Measurements from ENCODE around the gene CCDC73. TPM values are rescaled to one million over a fixed set of nuclear protein-coding genes. Genes with fewer than 3 reads are reported as not detected.
A peak's percentile ranks its signal among the peaks of the same experiment; 100 is the strongest.
"Not testable (repeated sequence)": the region's sequence is repeated elsewhere in the genome, so short reads cannot be mapped to it uniquely, and the experiment has no call there.

Gene CCDC73
- total RNA-seq, 1 donor from 2014 or later = not detected

DNA sequence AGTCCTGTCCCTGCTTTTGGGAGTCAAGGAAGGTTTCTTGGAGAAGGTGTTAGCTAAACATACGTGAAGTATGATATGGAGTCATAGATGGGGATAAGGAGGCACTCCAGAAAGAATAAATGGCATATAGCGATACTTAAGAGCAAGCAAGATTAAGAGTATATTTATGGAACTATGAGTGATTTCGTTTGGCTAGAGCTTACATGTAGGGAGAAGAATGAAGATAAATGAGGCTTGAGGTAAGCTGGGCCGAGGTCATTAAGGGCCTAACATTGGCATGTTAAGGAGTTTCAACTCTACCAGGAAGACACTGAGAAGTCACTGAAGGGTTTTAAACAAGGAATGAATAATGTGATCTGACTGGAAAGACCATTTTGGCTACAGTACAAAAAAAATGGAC, 177.6 kb downstream of the CCDC73 start:
- no peaks in the 10 kb centered on the region for H3K4me1 Mint-ChIP-seq (ENCODE audit: low read depth)
- no peak for DNase-seq (ENCODE audit: low spot score, unreplicated experiment)
- H3K9me3 Mint-ChIP-seq (ENCODE audit: low read depth) = peaks cover 7% of the 10 kb centered on the region
- no peaks in the 10 kb centered on the region for H3K27me3 Mint-ChIP-seq
- TF ChIP-seq, protein P1, sequence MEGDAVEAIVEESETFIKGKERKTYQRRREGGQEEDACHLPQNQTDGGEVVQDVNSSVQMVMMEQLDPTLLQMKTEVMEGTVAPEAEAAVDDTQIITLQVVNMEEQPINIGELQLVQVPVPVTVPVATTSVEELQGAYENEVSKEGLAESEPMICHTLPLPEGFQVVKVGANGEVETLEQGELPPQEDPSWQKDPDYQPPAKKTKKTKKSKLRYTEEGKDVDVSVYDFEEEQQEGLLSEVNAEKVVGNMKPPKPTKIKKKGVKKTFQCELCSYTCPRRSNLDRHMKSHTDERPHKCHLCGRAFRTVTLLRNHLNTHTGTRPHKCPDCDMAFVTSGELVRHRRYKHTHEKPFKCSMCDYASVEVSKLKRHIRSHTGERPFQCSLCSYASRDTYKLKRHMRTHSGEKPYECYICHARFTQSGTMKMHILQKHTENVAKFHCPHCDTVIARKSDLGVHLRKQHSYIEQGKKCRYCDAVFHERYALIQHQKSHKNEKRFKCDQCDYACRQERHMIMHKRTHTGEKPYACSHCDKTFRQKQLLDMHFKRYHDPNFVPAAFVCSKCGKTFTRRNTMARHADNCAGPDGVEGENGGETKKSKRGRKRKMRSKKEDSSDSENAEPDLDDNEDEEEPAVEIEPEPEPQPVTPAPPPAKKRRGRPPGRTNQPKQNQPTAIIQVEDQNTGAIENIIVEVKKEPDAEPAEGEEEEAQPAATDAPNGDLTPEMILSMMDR (IDR thresholded peaks at IDR 0.05; ENCODE audit: unreplicated experiment) = no peak
- H3K27ac Mint-ChIP-seq = no peak overlapping the region
- no peak overlapping the region for H3K4me3 Mint-ChIP-seq (ENCODE audit: low read depth)
- no peaks in the 10 kb centered on the region for H3K36me3 Mint-ChIP-seq (ENCODE audit: insufficient read depth)

GRCh38 chr11:32615422-32615821, 179.0 kb downstream of the CCDC73 start:
- Mint-ChIP-seq H3K4me1 (ENCODE audit: low read depth) (no peaks in the 10 kb centered on the region), H3K27ac (no peak overlapping the region), H3K36me3 (ENCODE audit: insufficient read depth) (no peaks in the 10 kb centered on the region), H3K9me3 (ENCODE audit: low read depth) (no peaks in the 10 kb centered on the region), H3K4me3 (ENCODE audit: low read depth) (no peak overlapping the region), H3K27me3 (no peaks in the 10 kb centered on the region)
- no peak for DNase-seq (ENCODE audit: low spot score, unreplicated experiment)
- TF ChIP-seq, protein P1 (IDR thresholded peaks at IDR 0.05; ENCODE audit: unreplicated experiment) = peak; percentile 37

DNA sequence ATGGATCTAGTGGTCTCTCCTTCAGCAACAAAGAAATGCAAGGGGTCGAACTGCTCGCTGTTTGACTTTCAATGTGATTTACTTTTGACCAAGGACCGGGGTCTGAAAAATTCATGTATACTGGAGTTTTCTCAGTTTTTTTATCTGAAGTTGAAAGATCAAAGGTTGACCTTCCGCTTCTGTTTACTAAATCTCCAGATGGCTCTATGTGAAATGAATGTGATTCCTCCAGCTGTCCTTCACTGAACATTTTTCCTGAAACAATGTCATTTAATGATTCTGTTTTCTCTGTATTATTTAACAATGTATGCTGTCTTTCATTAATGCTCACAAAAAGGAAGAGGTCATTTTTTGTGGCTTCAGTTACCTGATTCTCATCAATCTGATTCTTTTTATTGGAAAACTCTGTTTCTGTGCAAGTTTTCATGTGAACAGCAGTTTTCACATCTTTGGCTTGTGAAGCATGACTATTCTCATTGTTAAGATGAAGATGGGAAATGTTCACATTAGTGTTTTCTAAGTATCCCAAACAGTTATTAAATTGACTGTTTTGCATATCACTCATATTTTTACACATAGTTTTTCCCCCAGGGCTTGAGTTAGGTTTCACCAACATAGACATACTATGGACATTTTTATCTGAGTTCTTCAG, 180.8 kb downstream of the CCDC73 start:
- Mint-ChIP-seq H3K9me3 (ENCODE audit: low read depth) (peaks cover 9% of the 10 kb centered on the region), H3K27ac (no peak overlapping the region), H3K27me3 (no peaks in the 10 kb centered on the region), H3K36me3 (ENCODE audit: insufficient read depth) (peaks cover 11% of the 10 kb centered on the region), H3K4me1 (ENCODE audit: low read depth) (no peaks in the 10 kb centered on the region), H3K4me3 (ENCODE audit: low read depth) (no peak overlapping the region)
- TF ChIP-seq, protein P1 (IDR thresholded peaks at IDR 0.05; ENCODE audit: unreplicated experiment) = no peak
- DNase-seq (ENCODE audit: low spot score, unreplicated experiment) = no peak

- Mint-ChIP-seq H3K27me3 (no peaks in the 10 kb centered on the region), H3K4me3 (ENCODE audit: low read depth) (no peak overlapping the region)
Observed at GRCh38 chr11:32610797-32611352, 183.6 kb downstream of the CCDC73 start.

GRCh38 chr11:32608826-32609225, 185.6 kb downstream of the CCDC73 start:
- H3K9me3 Mint-ChIP-seq (ENCODE audit: low read depth) = peaks cover 20% of the 10 kb centered on the region
- DNase-seq (ENCODE audit: low spot score, unreplicated experiment); H3K4me3 Mint-ChIP-seq (ENCODE audit: low read depth); H3K4me1 Mint-ChIP-seq (ENCODE audit: low read depth); H3K27me3 Mint-ChIP-seq; H3K27ac Mint-ChIP-seq: not testable (repeated sequence)
- peaks cover 33% of the 10 kb centered on the region for H3K36me3 Mint-ChIP-seq (ENCODE audit: insufficient read depth)

More at GRCh38 chr11:32610797-32611352, 183.6 kb downstream of the CCDC73 start:
- TF ChIP-seq, protein P1 (IDR thresholded peaks at IDR 0.05; ENCODE audit: unreplicated experiment) = no peak
- H3K36me3 Mint-ChIP-seq (ENCODE audit: insufficient read depth) = peaks cover 25% of the 10 kb centered on the region
- no peak for DNase-seq (ENCODE audit: low spot score, unreplicated experiment)
- H3K27ac Mint-ChIP-seq = no peak overlapping the region
- peaks cover 20% of the 10 kb centered on the region for H3K9me3 Mint-ChIP-seq (ENCODE audit: low read depth)
- H3K4me1 Mint-ChIP-seq (ENCODE audit: low read depth) = no peaks in the 10 kb centered on the region

- TF ChIP-seq, protein P1 (IDR thresholded peaks at IDR 0.05; ENCODE audit: unreplicated experiment) = no peak
- no peak overlapping the region for H3K27ac Mint-ChIP-seq
- peaks cover 40% of the 10 kb centered on the region for H3K36me3 Mint-ChIP-seq (ENCODE audit: insufficient read depth)
- H3K4me3 Mint-ChIP-seq (ENCODE audit: low read depth) = no peak overlapping the region
- H3K4me1 Mint-ChIP-seq (ENCODE audit: low read depth) = no peaks in the 10 kb centered on the region
- H3K27me3 Mint-ChIP-seq = no peaks in the 10 kb centered on the region
- peaks cover 20% of the 10 kb centered on the region for H3K9me3 Mint-ChIP-seq (ENCODE audit: low read depth)
- no peak for DNase-seq (ENCODE audit: low spot score, unreplicated experiment)
Observed at GRCh38 chr11:32606220-32606619, 188.2 kb downstream of the CCDC73 start.
